Mesendoderm (in vitro differentiated cells): ENCODE measurements around the gene PCDHB7.
"Not testable (repeated sequence)": the region's sequence is repeated elsewhere in the genome, so short reads cannot be mapped to it uniquely, and the experiment has no call there.

Source experiments
- DNase-seq: peaks from one replicate; pipeline ENCODE4 v3.0.0; 2013
- H2AK5ac ChIP-seq: 2 replicates; pipeline ENCODE4 v1.6.1; 2013; ENCODE audit warnings: low read length, inconsistent platforms
- H2BK120ac ChIP-seq: 2 replicates; pipeline ENCODE4 v1.6.1; 2013; ENCODE audit warnings: low read depth, mild to moderate bottlenecking, low read length, moderate library complexity, mixed read lengths
- H2BK15ac ChIP-seq: replicated peaks from 2 replicates; pipeline ENCODE4 v1.6.1; 2013; ENCODE audit warnings: low read depth, mild to moderate bottlenecking, moderate library complexity
- H2BK5ac ChIP-seq: 2 replicates; pipeline ENCODE4 v1.6.1; 2013; ENCODE audit warnings: low read length, inconsistent platforms
- H3K18ac ChIP-seq: 2 replicates; pipeline ENCODE4 v1.6.1; 2013; ENCODE audit warnings: mild to moderate bottlenecking, low read length, mixed read lengths
- H3K23ac ChIP-seq: one replicate; pipeline ENCODE4 v1.6.1; 2013; ENCODE audit warnings: low read length
- H3K27ac ChIP-seq: 2 replicates; pipeline ENCODE4 v1.5.1; 2013; ENCODE audit warnings: low read depth, mild to moderate bottlenecking, inconsistent platforms, low read length, moderate library complexity
- H3K27me3 ChIP-seq: 2 replicates; pipeline ENCODE4 v1.6.1; 2013; ENCODE audit warnings: low read length, control low read depth, mild to moderate bottlenecking, inconsistent platforms; ENCODE audit not compliant: insufficient read depth, poor library complexity
- H3K36me3 ChIP-seq: 2 replicates; pipeline ENCODE4 v1.6.1; 2013; ENCODE audit warnings: low read length, inconsistent platforms; ENCODE audit not compliant: control insufficient read depth, insufficient read depth
- H3K4ac ChIP-seq: one replicate; pipeline ENCODE4 v1.6.1; 2013; ENCODE audit warnings: low read depth, mild to moderate bottlenecking, low read length, moderate library complexity
- H3K4me1 ChIP-seq: 2 replicates; pipeline ENCODE4 v1.6.1; 2013; ENCODE audit warnings: low read depth, low read length, inconsistent platforms; ENCODE audit not compliant: control insufficient read depth
- H3K4me2 ChIP-seq: 2 replicates; pipeline ENCODE4 v1.6.1; 2013; ENCODE audit warnings: low read length
- H3K4me3 ChIP-seq: 2 replicates; pipeline ENCODE4 v1.5.1; 2013; ENCODE audit warnings: mild to moderate bottlenecking, low read length
- H3K56ac ChIP-seq: one replicate; pipeline ENCODE4 v1.6.1; 2013; ENCODE audit warnings: low read length
- H3K79me1 ChIP-seq: 2 replicates; pipeline ENCODE4 v1.6.1; 2013; ENCODE audit warnings: low read length, inconsistent platforms
- H3K79me2 ChIP-seq: 2 replicates; pipeline ENCODE4 v1.6.1; 2013; ENCODE audit warnings: mild to moderate bottlenecking, low read length; ENCODE audit not compliant: control insufficient read depth, insufficient read depth
- H3K9ac ChIP-seq: 2 replicates; pipeline ENCODE4 v1.6.1; 2013; ENCODE audit warnings: low read length, inconsistent platforms
- H4K5ac ChIP-seq: one replicate; pipeline ENCODE4 v1.6.1; 2013; ENCODE audit warnings: low read length
- H4K8ac ChIP-seq: one replicate; pipeline ENCODE4 v1.6.1; 2013; ENCODE audit warnings: low read depth, mild to moderate bottlenecking, control low read depth, low read length, moderate library complexity
- WGBS: extraction: QIAGEN DNeasy Blood & Tissue Kit; methylation state at CpG from one replicate; pipeline ENCODE4 v1.1.7; 2013; ENCODE audit warnings: low lambda C conversion rate, missing lambda C conversion rate; ENCODE audit not compliant: insufficient coverage; ENCODE audit errors: extremely low coverage; 5-methylcytosine and 5-hydroxymethylcytosine counted together

Gene PCDHB7

GRCh38 chr5:141194332-141194731 lies 21.9 kb downstream of the PCDHB7 start:
- not testable (repeated sequence) for H4K8ac ChIP-seq, H4K5ac ChIP-seq, H3K79me1 ChIP-seq, H3K18ac ChIP-seq, H2BK5ac ChIP-seq, H3K56ac ChIP-seq, H3K27me3 ChIP-seq, DNase-seq, H3K4ac ChIP-seq, H3K36me3 ChIP-seq, H3K79me2 ChIP-seq, H3K4me1 ChIP-seq, H2AK5ac ChIP-seq, H3K9ac ChIP-seq, H2BK15ac ChIP-seq, H3K27ac ChIP-seq, H3K23ac ChIP-seq, H3K4me2 ChIP-seq, H3K4me3 ChIP-seq, H2BK120ac ChIP-seq
- no CpG with 5 or more reads among the region's 37 CpGs for WGBS

GRCh38 chr5:141196363-141196762 lies 23.9 kb downstream of the PCDHB7 start:
- Histone ChIP-seq H3K36me3 (no peaks in the 10 kb centered on the region), H2BK15ac (no peak overlapping the region), H3K4me2 (no peak overlapping the region), H3K56ac (no peak overlapping the region), H4K8ac (no peak overlapping the region), H3K4ac (no peak overlapping the region), H2BK120ac (no peak overlapping the region), H3K4me3 (no peak overlapping the region), H4K5ac (no peak overlapping the region), H3K9ac (no peak overlapping the region), H3K79me2 (no peaks in the 10 kb centered on the region), H2AK5ac (no peak overlapping the region), H3K27me3 (no peaks in the 10 kb centered on the region), H3K18ac (no peak overlapping the region), H3K4me1 (no peaks in the 10 kb centered on the region), H3K79me1 (no peaks in the 10 kb centered on the region), H3K23ac (no peak overlapping the region), H2BK5ac (no peak overlapping the region), H3K27ac (no peak overlapping the region)
- no peak for DNase-seq
- WGBS: no CpG with 5 or more reads among the region's 3 CpGs

- no peaks in the 10 kb centered on the region for H3K27me3 ChIP-seq
- H3K4ac ChIP-seq: no peak within 1 kb of the TSS
- no peak within 1 kb of the TSS for H3K4me2 ChIP-seq
- H4K5ac ChIP-seq: no peak within 1 kb of the TSS
- H2AK5ac ChIP-seq: no peak within 1 kb of the TSS
- H3K79me2 ChIP-seq: no peaks in the 10 kb centered on the region
- H3K9ac ChIP-seq: no peak within 1 kb of the TSS
- H3K4me3 ChIP-seq: no peak within 1 kb of the TSS
- no peak within 1 kb of the TSS for H3K27ac ChIP-seq
- peak; percentile 46 for DNase-seq
- no peaks in the 10 kb centered on the region for H3K79me1 ChIP-seq
- no CpG with 5 or more reads among the region's 21 CpGs for WGBS
- no peak within 1 kb of the TSS for H3K18ac ChIP-seq
- H2BK120ac ChIP-seq: no peak within 1 kb of the TSS
- H2BK15ac ChIP-seq: no peak within 1 kb of the TSS
- H3K23ac ChIP-seq: no peak within 1 kb of the TSS
- H3K56ac ChIP-seq: no peak within 1 kb of the TSS
- H4K8ac ChIP-seq: no peak within 1 kb of the TSS
- H2BK5ac ChIP-seq: no peak within 1 kb of the TSS
- H3K4me1 ChIP-seq: no peaks in the 10 kb centered on the region
- no peaks in the 10 kb centered on the region for H3K36me3 ChIP-seq
Measured at GRCh38 chr5:141199359-141200235, 27.2 kb downstream of the PCDHB7 start, which contains the start of gene PCDHB11. TSS of gene PCDHB11 (plus strand) at chr5:141199627. CDS start at chr5:141199775, 148 bp downstream.

- H3K4ac ChIP-seq, H2AK5ac ChIP-seq, H2BK5ac ChIP-seq, H3K4me3 ChIP-seq, H2BK120ac ChIP-seq, H3K27me3 ChIP-seq, H4K8ac ChIP-seq, H3K9ac ChIP-seq, H3K79me2 ChIP-seq, DNase-seq, H2BK15ac ChIP-seq, H3K79me1 ChIP-seq, H3K27ac ChIP-seq, H3K23ac ChIP-seq, H3K56ac ChIP-seq, H3K36me3 ChIP-seq, H3K18ac ChIP-seq, H3K4me1 ChIP-seq, H4K5ac ChIP-seq, H3K4me2 ChIP-seq: not testable (repeated sequence)
- WGBS: no CpG with 5 or more reads among the region's 38 CpGs
Measured at GRCh38 chr5:141201126-141201525, 28.7 kb downstream of the PCDHB7 start.

- H2BK5ac ChIP-seq, H3K56ac ChIP-seq, H3K79me1 ChIP-seq, H3K4me1 ChIP-seq, H3K4me2 ChIP-seq, H3K9ac ChIP-seq, H2BK120ac ChIP-seq, H3K23ac ChIP-seq, H3K4me3 ChIP-seq, H4K8ac ChIP-seq, H3K36me3 ChIP-seq, H4K5ac ChIP-seq, H2BK15ac ChIP-seq, H3K27ac ChIP-seq, DNase-seq, H2AK5ac ChIP-seq, H3K27me3 ChIP-seq, H3K79me2 ChIP-seq, H3K18ac ChIP-seq, H3K4ac ChIP-seq: not testable (repeated sequence)
- WGBS: no CpG with 5 or more reads among the region's 35 CpGs
Measured at GRCh38 chr5:141201646-141202045, 29.2 kb downstream of the PCDHB7 start.
